ENCODE results near the gene PACSIN2.
"Not testable (repeated sequence)": the region's sequence is repeated elsewhere in the genome, so short reads cannot be mapped to it uniquely, and the experiment has no call there.

Gene PACSIN2

GRCh38 chr22:42942351-42942750, 72.6 kb downstream of the PACSIN2 start:
- DNase-seq = no peak

DNA sequence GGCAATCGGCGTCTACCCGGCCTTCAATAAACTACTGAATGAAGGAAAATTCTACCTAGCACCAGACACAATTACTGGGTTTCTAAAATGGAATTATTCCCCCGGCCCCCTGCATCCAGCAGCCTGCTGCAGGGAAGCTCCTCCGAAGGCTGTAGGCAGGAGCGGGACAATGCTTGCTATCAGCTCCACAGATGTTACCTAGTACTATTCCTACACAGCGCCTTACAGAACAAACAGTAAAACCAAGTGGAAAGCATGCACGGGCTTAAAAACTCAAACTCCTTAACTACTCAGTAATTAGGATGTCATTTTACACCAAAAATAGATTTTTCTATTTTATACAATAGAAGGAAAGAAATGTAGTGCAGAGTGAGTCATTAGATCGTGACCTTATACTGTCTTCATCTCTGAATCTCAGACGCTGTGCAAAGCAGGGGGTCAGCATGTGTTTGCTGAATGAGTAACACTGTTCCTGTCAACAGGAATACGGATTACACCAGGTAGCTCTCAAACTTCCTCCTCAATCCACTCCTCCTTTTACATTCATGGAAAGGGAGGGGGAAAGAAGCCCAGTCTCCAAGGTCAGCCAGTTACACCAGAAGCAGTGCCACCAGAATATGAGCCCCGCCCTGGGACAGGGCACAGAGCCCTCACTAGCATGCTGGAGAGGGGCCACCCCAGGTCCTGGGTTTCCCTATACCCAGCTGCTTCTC, 74.9 kb downstream of the PACSIN2 start:
- DNase-seq = no peak

GRCh38 chr22:42939451-42939881, 75.5 kb downstream of the PACSIN2 start:
- DNase-seq = no peak

GRCh38 chr22:42938976-42939375, 76.0 kb downstream of the PACSIN2 start:
- DNase-seq = no peak

- DNase-seq = no peak
Observed at GRCh38 chr22:42938449-42938848, 76.5 kb downstream of the PACSIN2 start.

DNA sequence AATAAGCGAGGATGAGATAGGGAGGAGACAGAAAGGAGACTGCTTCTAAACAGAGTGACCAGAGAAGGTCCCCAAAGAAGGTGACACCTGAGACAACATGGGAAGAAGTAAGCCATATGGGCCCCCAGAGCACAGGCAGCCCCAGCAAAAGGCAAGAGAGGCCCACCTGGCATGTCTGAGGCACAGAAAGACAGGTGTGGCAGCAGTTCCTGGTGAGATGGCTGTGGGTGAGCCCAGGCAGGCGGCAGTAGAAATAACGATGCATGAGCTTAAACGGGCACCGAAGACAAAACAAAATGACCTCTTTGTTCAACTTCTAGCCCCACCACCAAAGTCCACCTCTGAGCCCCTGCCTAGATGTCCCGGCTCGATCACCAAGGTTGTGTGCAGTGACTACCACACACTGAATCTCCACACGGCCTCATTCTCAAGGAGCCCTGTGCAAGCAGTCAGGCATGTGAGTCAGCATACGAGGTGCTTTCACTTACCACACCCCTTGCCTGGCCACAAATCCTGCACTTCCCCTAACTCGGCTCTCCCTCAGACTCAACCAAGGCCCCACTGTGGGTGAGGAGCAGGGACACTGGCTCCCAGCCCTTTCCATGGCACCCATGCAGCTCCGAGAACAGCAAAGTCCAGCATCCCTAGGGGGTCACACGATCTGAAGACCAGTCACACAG, 77.6 kb downstream of the PACSIN2 start:
- DNase-seq = no peak

GRCh38 chr22:42936680-42937079, 78.3 kb downstream of the PACSIN2 start:
- DNase-seq = not testable (repeated sequence)

- DNase-seq = no peak
Observed at GRCh38 chr22:42934338-42934737, 80.6 kb downstream of the PACSIN2 start.

GRCh38 chr22:42933485-42934091, 81.4 kb downstream of the PACSIN2 start:
- DNase-seq = no peak

GRCh38 chr22:42932857-42933484, 82.0 kb downstream of the PACSIN2 start:
- no peak for DNase-seq

DNA sequence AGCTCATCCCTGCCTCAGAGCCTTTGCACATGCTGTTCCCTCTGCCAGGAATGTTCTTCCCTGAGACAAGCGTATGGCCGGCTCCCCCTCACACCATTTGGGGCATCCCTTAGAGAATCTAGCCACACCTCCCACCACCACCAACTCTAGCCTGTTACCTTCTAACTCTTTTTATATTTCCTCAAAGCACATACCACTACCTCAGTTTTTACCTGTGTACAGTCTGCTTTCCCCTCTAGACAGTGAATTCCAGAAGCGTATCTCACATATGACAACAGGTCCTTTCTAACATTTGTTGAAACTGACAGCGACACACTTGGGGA, 82.8 kb downstream of the PACSIN2 start:
- DNase-seq = no peak

- DNase-seq = no peak
Observed at GRCh38 chr22:42931421-42932196, 83.3 kb downstream of the PACSIN2 start.

DNA sequence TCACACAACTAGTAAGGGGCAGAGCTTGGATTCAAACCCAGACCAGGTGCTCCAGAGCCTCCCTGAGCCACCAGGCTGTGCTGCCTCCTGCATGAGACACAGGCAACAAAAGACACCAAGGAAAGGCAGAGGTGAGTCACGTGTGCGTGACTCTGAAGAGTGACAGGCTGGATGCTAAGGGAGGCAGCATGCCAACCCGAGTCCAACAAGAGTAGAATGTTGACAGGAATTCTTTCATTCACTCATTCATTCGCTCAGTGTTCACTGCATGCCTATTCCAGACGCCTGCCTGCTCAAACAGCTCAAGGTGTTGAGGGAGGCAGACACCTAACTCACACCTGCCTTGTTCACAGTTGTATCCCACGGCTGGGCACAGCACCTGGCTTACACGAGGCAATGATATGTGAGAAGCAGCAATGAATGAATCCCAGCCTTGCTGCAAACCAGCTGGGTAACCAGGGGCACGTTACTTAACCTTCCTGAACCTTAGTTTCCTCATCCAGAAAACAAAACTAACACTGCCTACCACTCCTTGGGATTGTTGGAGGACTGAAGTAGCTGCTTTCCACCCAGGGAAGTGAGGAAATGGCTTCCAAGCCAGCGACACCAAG, 84.0 kb downstream of the PACSIN2 start:
- no peak for DNase-seq

DNA sequence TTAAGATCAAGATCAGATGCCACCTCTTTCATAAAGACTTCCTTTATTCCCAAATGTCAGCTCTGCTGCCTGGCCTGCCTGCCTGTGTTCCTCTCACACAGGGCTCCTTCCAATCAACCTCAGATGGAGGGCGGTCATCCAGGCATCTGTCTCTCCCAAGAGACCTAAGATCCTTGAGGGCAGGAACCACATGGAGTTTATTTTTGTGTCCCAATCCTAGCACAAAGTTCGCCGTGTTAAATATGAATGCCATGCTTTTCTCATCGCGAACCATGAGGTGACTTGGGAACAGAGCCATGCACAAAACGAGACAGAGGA, 85.2 kb downstream of the PACSIN2 start:
- DNase-seq = no peak

GRCh38 chr22:42928969-42929837, 85.7 kb downstream of the PACSIN2 start:
- no peak for DNase-seq

GRCh38 chr22:42927966-42928365, 87.0 kb downstream of the PACSIN2 start:
- DNase-seq = no peak

DNA sequence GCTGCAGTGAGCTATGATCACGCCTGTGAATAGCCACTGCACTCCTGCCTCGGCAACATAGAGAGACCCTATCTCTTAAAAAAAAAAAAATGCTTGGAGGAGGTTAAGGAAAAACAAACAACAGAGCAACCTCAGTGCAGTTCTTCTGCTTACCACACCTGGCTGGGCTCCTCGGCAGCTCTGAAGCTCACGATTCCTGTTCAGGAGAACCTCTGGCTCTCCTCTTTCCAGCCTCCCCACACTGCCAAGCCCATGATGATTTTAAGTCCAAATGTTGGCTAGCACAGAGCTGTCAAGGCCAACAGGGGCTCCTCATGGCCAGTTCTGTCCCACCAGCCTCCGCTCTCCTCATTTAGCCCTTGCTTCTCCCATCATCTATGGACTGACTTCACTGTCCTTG, 88.2 kb downstream of the PACSIN2 start:
- no peak for DNase-seq

GRCh38 chr22:42926104-42926503, 88.8 kb downstream of the PACSIN2 start:
- no peak for DNase-seq

GRCh38 chr22:42925598-42925997, 89.4 kb downstream of the PACSIN2 start:
- DNase-seq = no peak

GRCh38 chr22:42925031-42925430, 89.9 kb downstream of the PACSIN2 start:
- not testable (repeated sequence) for DNase-seq

- DNase-seq = no peak
Observed at GRCh38 chr22:42924436-42924835, 90.5 kb downstream of the PACSIN2 start.

Data from NCI-H2107 (cell line).